Kidney epithelial cell (primary cell): ENCODE measurements around the gene HEPHL1. TPM values are rescaled to one million over a fixed set of nuclear protein-coding genes. Genes with fewer than 3 reads are reported as not detected.

ENCODE experiments used
- DNase-seq: peaks from one replicate; pipeline ENCODE4 v3.0.0-alpha.2; 2010; ENCODE audit warnings: low read depth
- H3K27me3 ChIP-seq: 2 replicates; pipeline ENCODE4 v1.6.0; 2011; ENCODE audit warnings: low read length; ENCODE audit not compliant: control insufficient read depth, insufficient read depth
- H3K36me3 ChIP-seq: 2 replicates; pipeline ENCODE4 v1.5.1; 2011; ENCODE audit warnings: low read length; ENCODE audit not compliant: control insufficient read depth, insufficient read depth
- H3K4me3 ChIP-seq: 2 replicates; pipeline ENCODE4 v1.5.1; 2011; ENCODE audit warnings: low read depth, mild to moderate bottlenecking, control low read depth, low read length
- total RNA-seq: library from RNA; depleted of rRNA; stranded (reverse); fragments of >200 nt; gene quantifications from 2 replicates; pipeline ENCODE4 v1.2.3, GENCODE V29; 2015
- TF ChIP-seq, protein P1 (sequence below): IDR thresholded peaks from 2 replicates; pipeline ENCODE4 v1.5.1; 2011; ENCODE audit warnings: mild to moderate bottlenecking, moderate library complexity, low read length, control low read depth, inconsistent platforms; ENCODE audit not compliant: insufficient read depth, poor library complexity, severe bottlenecking

The HEPHL1 gene
- total RNA-seq, 1 donor from 2014 or later: not detected

DNA sequence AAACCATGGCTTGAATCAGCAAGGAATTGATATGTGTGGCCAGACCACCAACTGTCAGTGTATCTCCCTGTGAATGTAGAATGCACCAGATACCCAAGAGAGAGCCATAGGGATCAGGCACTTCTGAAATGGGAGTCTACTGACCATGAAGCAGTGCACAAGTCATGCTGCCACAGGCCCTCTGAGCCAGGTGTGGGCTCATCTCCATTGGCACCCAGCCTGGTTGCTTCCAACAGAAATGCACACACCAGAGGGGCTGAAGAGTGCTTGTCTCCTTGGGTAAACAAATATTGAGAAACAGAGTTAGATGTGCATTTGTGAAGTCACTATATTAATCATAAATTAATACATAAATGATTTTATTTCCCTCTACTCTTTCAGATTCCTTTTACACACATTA is 79.1 kb downstream of the HEPHL1 start:
- TF ChIP-seq, protein P1, sequence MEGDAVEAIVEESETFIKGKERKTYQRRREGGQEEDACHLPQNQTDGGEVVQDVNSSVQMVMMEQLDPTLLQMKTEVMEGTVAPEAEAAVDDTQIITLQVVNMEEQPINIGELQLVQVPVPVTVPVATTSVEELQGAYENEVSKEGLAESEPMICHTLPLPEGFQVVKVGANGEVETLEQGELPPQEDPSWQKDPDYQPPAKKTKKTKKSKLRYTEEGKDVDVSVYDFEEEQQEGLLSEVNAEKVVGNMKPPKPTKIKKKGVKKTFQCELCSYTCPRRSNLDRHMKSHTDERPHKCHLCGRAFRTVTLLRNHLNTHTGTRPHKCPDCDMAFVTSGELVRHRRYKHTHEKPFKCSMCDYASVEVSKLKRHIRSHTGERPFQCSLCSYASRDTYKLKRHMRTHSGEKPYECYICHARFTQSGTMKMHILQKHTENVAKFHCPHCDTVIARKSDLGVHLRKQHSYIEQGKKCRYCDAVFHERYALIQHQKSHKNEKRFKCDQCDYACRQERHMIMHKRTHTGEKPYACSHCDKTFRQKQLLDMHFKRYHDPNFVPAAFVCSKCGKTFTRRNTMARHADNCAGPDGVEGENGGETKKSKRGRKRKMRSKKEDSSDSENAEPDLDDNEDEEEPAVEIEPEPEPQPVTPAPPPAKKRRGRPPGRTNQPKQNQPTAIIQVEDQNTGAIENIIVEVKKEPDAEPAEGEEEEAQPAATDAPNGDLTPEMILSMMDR: no peak
- Histone ChIP-seq H3K36me3 (no peaks in the 10 kb centered on the region), H3K27me3 (no peaks in the 10 kb centered on the region), H3K4me3 (no peak overlapping the region)
- no peak for DNase-seq

DNA sequence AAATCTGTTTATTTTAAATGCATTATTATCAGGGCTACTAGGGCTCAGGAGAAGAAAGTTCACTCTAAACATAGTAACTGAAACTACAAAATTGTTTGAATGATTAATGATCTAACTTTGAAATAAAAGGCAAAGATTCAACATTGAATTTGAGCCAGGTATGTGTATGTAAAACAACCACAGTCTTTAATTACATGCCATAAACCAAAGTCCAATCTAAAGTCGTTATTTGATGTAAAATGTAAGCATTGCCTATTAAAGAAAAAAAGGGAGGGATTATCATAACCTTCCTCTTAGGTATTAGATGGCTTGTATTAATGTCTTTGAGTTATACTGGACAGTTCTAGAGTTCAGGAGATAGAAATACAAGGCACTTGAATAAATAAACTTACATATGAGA is 82.3 kb downstream of the HEPHL1 start:
- H3K27me3 ChIP-seq: no peaks in the 10 kb centered on the region
- TF ChIP-seq, protein P1: no peak
- no peak for DNase-seq
- H3K36me3 ChIP-seq: no peaks in the 10 kb centered on the region
- no peak overlapping the region for H3K4me3 ChIP-seq

DNA sequence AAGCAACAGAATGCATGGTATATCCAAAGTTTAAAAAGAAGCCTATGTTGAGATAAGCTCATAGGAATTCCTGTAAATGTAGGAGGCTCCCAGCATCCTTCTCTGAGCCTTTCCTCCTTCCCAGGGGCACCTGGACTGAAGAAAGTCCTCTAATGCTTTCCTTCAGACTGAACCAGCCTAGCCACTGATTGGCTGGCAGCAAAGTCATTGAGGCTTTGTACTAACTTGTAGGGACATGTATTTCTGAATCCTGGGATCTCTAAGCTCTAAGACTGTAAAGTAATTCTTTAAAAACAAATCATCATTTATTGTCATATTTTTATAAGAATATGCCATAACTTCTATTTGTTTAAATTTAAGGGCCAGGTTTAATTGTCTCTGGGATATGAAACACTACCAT is 83.6 kb downstream of the HEPHL1 start:
- TF ChIP-seq, protein P1: no peak
- H3K36me3 ChIP-seq: no peaks in the 10 kb centered on the region
- no peaks in the 10 kb centered on the region for H3K27me3 ChIP-seq
- no peak for DNase-seq
- H3K4me3 ChIP-seq: no peak overlapping the region

DNA sequence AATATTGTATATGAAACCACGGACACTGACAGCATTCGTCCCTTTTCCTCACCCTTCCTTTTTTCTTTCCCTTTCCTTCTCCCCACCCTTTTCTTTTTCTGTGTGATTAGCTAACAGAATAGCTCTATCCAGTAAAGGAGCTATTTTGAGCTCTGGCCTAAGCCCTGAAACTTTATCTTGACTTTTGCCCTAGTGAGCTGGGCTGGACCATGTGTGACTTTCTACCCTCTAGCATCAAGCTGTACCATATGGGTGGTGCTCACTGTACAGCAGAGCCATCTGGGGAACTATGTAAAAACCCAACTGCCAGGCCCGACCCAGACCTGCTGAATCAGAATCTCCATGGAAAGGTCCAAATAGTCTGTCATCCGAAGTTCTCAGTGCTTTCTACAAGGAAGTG is 85.6 kb downstream of the HEPHL1 start:
- no peak for DNase-seq
- Histone ChIP-seq H3K36me3 (no peaks in the 10 kb centered on the region), H3K27me3 (no peaks in the 10 kb centered on the region), H3K4me3 (no peak overlapping the region)
- TF ChIP-seq, protein P1: no peak

DNA sequence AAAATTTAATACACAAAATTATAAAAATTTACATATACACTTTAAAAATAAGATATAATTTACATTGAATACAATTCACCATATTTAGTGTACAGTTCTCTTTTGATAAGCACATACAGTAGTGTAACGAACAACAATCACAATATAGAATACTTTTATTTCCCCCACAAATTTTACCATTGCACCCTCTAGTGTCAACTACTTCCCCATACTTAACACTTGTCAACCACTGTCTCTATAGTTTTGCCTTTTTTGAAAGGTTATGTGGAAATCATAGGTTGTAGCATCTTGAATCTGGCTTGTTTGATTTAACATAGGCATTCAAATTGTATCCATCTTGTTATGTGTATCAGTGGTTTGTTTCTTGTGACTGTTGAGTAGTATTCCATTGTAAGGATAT is 86.2 kb downstream of the HEPHL1 start:
- H3K36me3 ChIP-seq: no peaks in the 10 kb centered on the region
- no peak overlapping the region for H3K4me3 ChIP-seq
- DNase-seq: no peak
- TF ChIP-seq, protein P1: no peak
- H3K27me3 ChIP-seq: no peaks in the 10 kb centered on the region

DNA sequence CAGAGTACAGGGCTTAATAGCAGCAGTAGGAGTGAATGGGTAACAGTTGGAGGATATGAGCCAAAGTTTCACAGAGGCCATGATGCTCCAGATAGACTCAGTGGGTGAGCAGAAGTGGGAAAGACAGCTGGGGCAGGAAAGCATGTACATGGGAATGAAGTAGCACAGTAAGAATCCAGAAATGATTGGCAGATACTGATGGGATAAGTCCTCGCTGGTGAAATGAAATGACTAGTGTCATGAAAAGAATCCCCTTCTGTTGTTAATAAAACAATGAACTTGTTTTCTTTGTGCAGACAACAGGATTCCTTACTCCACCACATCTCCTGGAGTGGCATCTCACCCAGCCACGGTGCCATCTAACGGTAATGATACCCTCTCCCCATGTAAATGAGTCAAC is 90.1 kb downstream of the HEPHL1 start:
- no peaks in the 10 kb centered on the region for H3K36me3 ChIP-seq
- TF ChIP-seq, protein P1: no peak
- DNase-seq: no peak

More for the DNA sequence above, 90.1 kb downstream of the HEPHL1 start:
- H3K27me3 ChIP-seq: no peaks in the 10 kb centered on the region
- no peak overlapping the region for H3K4me3 ChIP-seq
